GM19193 (cell line): Measurements from ENCODE around the gene HTT.

ENCODE experiments used
- POLR2A ChIP-seq: IDR thresholded peaks from 4 replicates; pipeline ENCODE4 v1.6.1; 2011; ENCODE audit not compliant: insufficient read depth, insufficient read length; ENCODE audit errors: extremely low read depth

HTT gene

GRCh38 chr4:3234171-3235029 is 159.9 kb downstream of the HTT start:
- no peak for TF ChIP-seq POLR2A

GRCh38 chr4:3235030-3235345 is 160.5 kb downstream of the HTT start:
- no peak for TF ChIP-seq POLR2A

GRCh38 chr4:3235581-3235980 is 161.1 kb downstream of the HTT start:
- TF ChIP-seq POLR2A = no peak

- TF ChIP-seq POLR2A = no peak
Measured at GRCh38 chr4:3236326-3236878, 161.9 kb downstream of the HTT start.

GRCh38 chr4:3237266-3237665 is 162.8 kb downstream of the HTT start:
- no peak for TF ChIP-seq POLR2A

GRCh38 chr4:3237712-3238560 is 163.5 kb downstream of the HTT start:
- peak; percentile 11 for TF ChIP-seq POLR2A

GRCh38 chr4:3238721-3239120 is 164.2 kb downstream of the HTT start:
- no peak for TF ChIP-seq POLR2A

GRCh38 chr4:3239303-3239702 is 164.8 kb downstream of the HTT start:
- no peak for TF ChIP-seq POLR2A

GRCh38 chr4:3239998-3240920 is 165.8 kb downstream of the HTT start:
- TF ChIP-seq POLR2A = no peak

- peak; percentile 15 for TF ChIP-seq POLR2A
Measured at GRCh38 chr4:3240936-3241522, 166.5 kb downstream of the HTT start.

- TF ChIP-seq POLR2A = no peak
Measured at GRCh38 chr4:3241898-3242524, 167.5 kb downstream of the HTT start.

GRCh38 chr4:3243136-3243780 is 168.8 kb downstream of the HTT start:
- no peak for TF ChIP-seq POLR2A

- TF ChIP-seq POLR2A = no peak
Measured at GRCh38 chr4:3244002-3244401, 169.5 kb downstream of the HTT start.
